C4-2B (cell line): ENCODE results near the gene FGF1.

ENCODE experiments used
- ZFX ChIP-seq: fragments of 450-650 bp; IDR thresholded peaks from 2 replicates; pipeline ENCODE4 v1.6.1; 2017
- TF ChIP-seq, protein P1 (sequence below): fragments of 450-650 bp; conservative IDR thresholded peaks from 2 replicates; pipeline ENCODE4 v1.5.1; 2017; ENCODE audit warnings: mild to moderate bottlenecking

GRCh38 chr5:142719836-142720370 is 34.0 kb upstream of the FGF1 start:
- TF ChIP-seq, protein P1, sequence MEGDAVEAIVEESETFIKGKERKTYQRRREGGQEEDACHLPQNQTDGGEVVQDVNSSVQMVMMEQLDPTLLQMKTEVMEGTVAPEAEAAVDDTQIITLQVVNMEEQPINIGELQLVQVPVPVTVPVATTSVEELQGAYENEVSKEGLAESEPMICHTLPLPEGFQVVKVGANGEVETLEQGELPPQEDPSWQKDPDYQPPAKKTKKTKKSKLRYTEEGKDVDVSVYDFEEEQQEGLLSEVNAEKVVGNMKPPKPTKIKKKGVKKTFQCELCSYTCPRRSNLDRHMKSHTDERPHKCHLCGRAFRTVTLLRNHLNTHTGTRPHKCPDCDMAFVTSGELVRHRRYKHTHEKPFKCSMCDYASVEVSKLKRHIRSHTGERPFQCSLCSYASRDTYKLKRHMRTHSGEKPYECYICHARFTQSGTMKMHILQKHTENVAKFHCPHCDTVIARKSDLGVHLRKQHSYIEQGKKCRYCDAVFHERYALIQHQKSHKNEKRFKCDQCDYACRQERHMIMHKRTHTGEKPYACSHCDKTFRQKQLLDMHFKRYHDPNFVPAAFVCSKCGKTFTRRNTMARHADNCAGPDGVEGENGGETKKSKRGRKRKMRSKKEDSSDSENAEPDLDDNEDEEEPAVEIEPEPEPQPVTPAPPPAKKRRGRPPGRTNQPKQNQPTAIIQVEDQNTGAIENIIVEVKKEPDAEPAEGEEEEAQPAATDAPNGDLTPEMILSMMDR = no peak
- TF ChIP-seq ZFX = no peak
